Liver (tissue), 9 donors: Measurements from ENCODE around the gene PTPRN2. TPM values are rescaled to one million over a fixed set of nuclear protein-coding genes. Genes with fewer than 3 reads are reported as not detected.

ENCODE experiments used
- DNase-seq: peaks from one replicate; pipeline ENCODE4 v3.0.0-alpha.2; 2017; ENCODE audit warnings: low spot score
- H3K27ac ChIP-seq, 2 donors: one replicate each; pipeline ENCODE4 v1.7.0; 2013; ENCODE audit warnings: inconsistent platforms in 2 of 2, low read length in 2 of 2, control low read depth in 1 of 2, low read depth in 1 of 2, mild to moderate bottlenecking in 1 of 2
- H3K27me3 ChIP-seq, 4 donors: one replicate each; pipeline versions ENCODE4 v1.6.1 to v1.7.0; 2013; ENCODE audit warnings: low read length in 3 of 4, inconsistent platforms in 1 of 4, mild to moderate bottlenecking in 1 of 4, moderate library complexity in 1 of 4; ENCODE audit not compliant: control insufficient read depth in 4 of 4, insufficient read depth in 4 of 4
- H3K36me3 ChIP-seq, 4 donors: one replicate each; pipeline versions ENCODE4 v1.6.1 to v1.7.0; 2013; ENCODE audit warnings: low read length in 3 of 4, mild to moderate bottlenecking in 3 of 4, low read depth in 1 of 4, moderate library complexity in 1 of 4; ENCODE audit not compliant: control insufficient read depth in 4 of 4, insufficient read depth in 3 of 4
- H3K4me1 ChIP-seq, 4 donors: one replicate each; pipeline versions ENCODE4 v1.6.1 to v1.7.0; 2013; ENCODE audit warnings: low read length in 3 of 4, mild to moderate bottlenecking in 3 of 4, moderate library complexity in 1 of 4; ENCODE audit not compliant: control insufficient read depth in 4 of 4, insufficient read depth in 4 of 4
- H3K4me3 ChIP-seq, 3 donors: one replicate each; pipeline versions ENCODE4 v1.6.1 to v1.7.0; 2013; ENCODE audit warnings: low read length in 3 of 3, control low read depth in 1 of 3, low read depth in 1 of 3, mild to moderate bottlenecking in 1 of 3
- H3K9ac ChIP-seq, 2 donors: one replicate each; pipeline ENCODE4 v1.7.0; 2013; ENCODE audit warnings: low read length in 2 of 2, mild to moderate bottlenecking in 2 of 2, moderate library complexity in 2 of 2, control low read depth in 1 of 2, low read depth in 1 of 2
- H3K9me3 ChIP-seq, 4 donors: one replicate each; pipeline versions ENCODE4 v1.6.1 to v1.7.0; 2013; ENCODE audit warnings: low read length in 3 of 4; ENCODE audit not compliant: control insufficient read depth in 4 of 4
- ATF3 ChIP-seq: IDR thresholded peaks from 2 replicates; pipeline ENCODE4 v1.6.1; 2016; ENCODE audit warnings: antibody characterized with exemption
- EGR1 ChIP-seq, 2 donors: IDR thresholded peaks; 2 replicates each; pipeline ENCODE4 v1.6.1; 2016 to 2018; ENCODE audit warnings: antibody characterized with exemption in 2 of 2, low read depth in 2 of 2
- FOXA1 ChIP-seq: IDR thresholded peaks from 2 replicates; pipeline ENCODE4 v1.6.1; 2016; ENCODE audit warnings: antibody characterized with exemption
- FOXA2 ChIP-seq: IDR thresholded peaks from 2 replicates; pipeline ENCODE4 v1.6.1; 2016; ENCODE audit warnings: antibody characterized with exemption
- GABPA ChIP-seq, 2 donors: IDR thresholded peaks in 1 of 2; conservative IDR thresholded peaks in 1 of 2; 2 replicates each; pipeline ENCODE4 v1.6.1; 2016; ENCODE audit warnings: antibody characterized with exemption in 2 of 2, mild to moderate bottlenecking in 1 of 2, moderate library complexity in 1 of 2
- HNF4A ChIP-seq, 2 donors: conservative IDR thresholded peaks; 2 replicates each; pipeline ENCODE4 v1.6.1; 2016; ENCODE audit warnings: antibody characterized with exemption in 2 of 2, mild to moderate bottlenecking in 2 of 2
- HNF4G ChIP-seq: IDR thresholded peaks from 2 replicates; pipeline ENCODE4 v1.6.1; 2016; ENCODE audit warnings: antibody characterized with exemption
- JUND ChIP-seq, 2 donors: IDR thresholded peaks; 2 replicates each; pipeline ENCODE4 v1.6.1; 2016; ENCODE audit warnings: antibody characterized with exemption in 2 of 2
- MAX ChIP-seq: IDR thresholded peaks from 2 replicates; pipeline ENCODE4 v1.6.1; 2016; ENCODE audit warnings: antibody characterized with exemption
- NR2F2 ChIP-seq: IDR thresholded peaks from 2 replicates; pipeline ENCODE4 v1.6.1; 2016; ENCODE audit warnings: antibody characterized with exemption
- RAD21 ChIP-seq, 2 donors: IDR thresholded peaks; 2 replicates each; pipeline ENCODE4 v1.6.1; 2016; ENCODE audit warnings: antibody characterized with exemption in 2 of 2, mild to moderate bottlenecking in 2 of 2
- REST ChIP-seq: IDR thresholded peaks from 2 replicates; pipeline ENCODE4 v1.6.1; 2016; ENCODE audit warnings: antibody characterized with exemption, mild to moderate bottlenecking
- RXRA ChIP-seq, 2 donors: IDR thresholded peaks; 2 replicates each; pipeline ENCODE4 v1.6.1; 2017 to 2018; ENCODE audit warnings: antibody characterized with exemption in 2 of 2, mild to moderate bottlenecking in 1 of 2
- SP1 ChIP-seq: IDR thresholded peaks from 2 replicates; pipeline ENCODE4 v1.6.1; 2018; ENCODE audit warnings: antibody characterized with exemption, mild to moderate bottlenecking
- TAF1 ChIP-seq: conservative IDR thresholded peaks from 2 replicates; pipeline ENCODE4 v1.6.1; 2016; ENCODE audit warnings: antibody characterized with exemption, mild to moderate bottlenecking
- YY1 ChIP-seq: IDR thresholded peaks from 2 replicates; pipeline ENCODE4 v1.6.1; 2016; ENCODE audit warnings: antibody characterized with exemption, mild to moderate bottlenecking
- whole genome bisulfite sequencing: extraction: QIAGEN DNeasy Blood & Tissue Kit; methylation state at CpG from one replicate; pipeline ENCODE4 v1.1.7; 2013; 5-methylcytosine and 5-hydroxymethylcytosine counted together
- polyA plus RNA-seq, 2 donors: library from polyadenylated mRNA; stranded (reverse) in 1 of 2; unstranded in 1 of 2; fragments of 200-250 nt in 1 of 2; fragments of >200 nt in 1 of 2; fragmentation: Nextera tagmentation in 1 of 2; extraction: Ambion mirVana in 1 of 2; gene quantifications; one replicate each; pipeline versions ENCODE4 v1.2.1 to v1.2.3, GENCODE V29; 2013 to 2015
- total RNA-seq, 2 donors: library from RNA; depleted of rRNA; stranded (reverse); fragments of >200 nt; gene quantifications; one replicate each; pipeline ENCODE4 v1.2.3, GENCODE V29; 2014
- donor health status: healthy.
- donor health status: healthy.
- donor health status: healthy.
- donor health status: healthy.
- donor health status: healthy.

Gene PTPRN2
- total and polyA plus RNA-seq, 4 donors: 0.75 to 1.9 (median 1.1) TPM

- no peak overlapping the region for H3K27ac ChIP-seq
- no peaks in the 10 kb centered on the region for H3K36me3 ChIP-seq
- no peaks in the 10 kb centered on the region for H3K27me3 ChIP-seq
- TF ChIP-seq ATF3 (no peak), TAF1 (no peak), FOXA1 (no peak)
- no peak overlapping the region for H3K9ac ChIP-seq
- H3K4me1 ChIP-seq: no peaks in the 10 kb centered on the region
- DNase-seq: no peak
- 95% methylated on average over 4 of the region's 4 CpGs for WGBS
- H3K4me3 ChIP-seq: no peak overlapping the region
- H3K9me3 ChIP-seq: no peaks in the 10 kb centered on the region
Measured at GRCh38 chr7:157789942-157790341, 797.7 kb downstream of the PTPRN2 start.

- TF ChIP-seq GABPA (IDR thresholded peaks at IDR 0.05 in 1 of 2, conservative IDR thresholded peaks at IDR 0.05 in 1 of 2) (no peak), FOXA2 (no peak), ATF3 (no peak), EGR1 (IDR thresholded peaks at IDR 0.05; ENCODE audit: low read depth in 2 of 2) (no peak), NR2F2 (no peak), TAF1 (no peak), JUND (IDR thresholded peaks at IDR 0.05) (no peak), FOXA1 (no peak), RXRA (IDR thresholded peaks at IDR 0.05) (no peak), HNF4A (conservative IDR thresholded peaks at IDR 0.05) (no peak), SP1 (no peak), RAD21 (IDR thresholded peaks at IDR 0.05) (no peak), YY1 (no peak), REST (no peak), HNF4G (no peak), MAX (no peak)
- 92% methylated on average over 12 of the region's 12 CpGs for WGBS
- no peaks in the 10 kb centered on the region for H3K9me3 ChIP-seq
- H3K27me3 ChIP-seq: no peaks in the 10 kb centered on the region
- DNase-seq: no peak
- no peaks in the 10 kb centered on the region for H3K4me1 ChIP-seq
- no peaks in the 10 kb centered on the region for H3K36me3 ChIP-seq
- H3K27ac ChIP-seq: no peak overlapping the region
- H3K4me3 ChIP-seq: no peak overlapping the region
- H3K9ac ChIP-seq: no peak overlapping the region
Measured at GRCh38 chr7:157789094-157789493, 798.5 kb downstream of the PTPRN2 start.

- Histone ChIP-seq H3K27me3 (no peaks in the 10 kb centered on the region), H3K9ac (no peak overlapping the region), H3K27ac (no peak overlapping the region), H3K4me3 (no peak overlapping the region), H3K4me1 (no peaks in the 10 kb centered on the region), H3K9me3 (no peaks in the 10 kb centered on the region), H3K36me3 (no peaks in the 10 kb centered on the region)
- no peak for TF ChIP-seq HNF4A (conservative IDR thresholded peaks at IDR 0.05)
- no peak for TF ChIP-seq FOXA1
- TF ChIP-seq NR2F2: no peak
- DNase-seq: no peak
- WGBS: 95% methylated on average over 12 of the region's 12 CpGs
Measured at GRCh38 chr7:157788573-157788972, 799.0 kb downstream of the PTPRN2 start.
